Loucy (cell line): ENCODE results near the gene CCDC180.

Source experiments
- CTCF ChIP-seq: fragments of 200-600 bp; sonication (generic); conservative IDR thresholded peaks from 2 replicates; pipeline ENCODE4 v1.5.1; 2014; ENCODE audit warnings: mild to moderate bottlenecking, antibody characterized with exemption, low read length
- EZH2phosphoT487 ChIP-seq: fragments of 200-600 bp; IDR thresholded peaks from 2 replicates; pipeline ENCODE4 v1.6.1; 2018; ENCODE audit warnings: antibody characterized with exemption, mild to moderate bottlenecking, moderate library complexity, borderline replicate concordance

GRCh38 chr9:97311798-97312500, 4.5 kb downstream of the CCDC180 start:
- TF ChIP-seq CTCF (no peak), EZH2phosphoT487 (no peak)
